Epidermal melanocyte (primary cell): ENCODE measurements around the gene TRABD.

Source experiments
- DNase-seq: peaks from one replicate; pipeline ENCODE4 v3.0.0; 2011; ENCODE audit warnings: low spot score; ENCODE audit not compliant: insufficient read length

Gene TRABD

DNA sequence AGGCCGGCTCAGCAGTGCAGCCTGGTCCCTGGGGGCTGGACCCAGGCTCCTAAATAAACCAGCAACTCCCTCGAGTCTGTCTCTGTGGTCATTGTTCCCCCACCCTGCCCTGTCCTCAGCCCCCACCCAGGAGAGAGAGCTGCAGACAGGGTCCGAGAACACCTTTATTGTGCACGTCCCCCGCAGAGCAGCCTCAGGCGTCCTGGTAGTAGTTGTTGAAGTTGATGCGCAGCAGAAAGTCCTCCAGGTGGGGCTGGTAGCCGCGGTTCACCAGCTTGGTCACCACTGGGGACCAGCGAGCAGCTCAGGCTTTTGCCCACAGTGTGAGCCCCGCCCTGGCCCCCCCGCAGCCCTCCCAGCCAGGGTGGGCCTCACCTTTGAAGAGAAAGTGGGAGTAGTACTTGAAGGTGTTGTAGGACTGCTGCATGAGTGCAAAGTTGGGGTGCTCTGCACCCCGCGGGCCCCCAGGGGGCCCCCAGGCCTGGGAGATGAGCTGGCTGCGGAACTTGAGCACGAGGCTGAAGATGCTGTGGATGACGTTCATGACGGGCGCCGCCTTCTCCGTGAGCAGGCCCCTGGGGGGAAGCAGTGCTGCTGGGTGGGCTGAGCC, 31.9 kb downstream of the TRABD start:
- no peak for DNase-seq

DNA sequence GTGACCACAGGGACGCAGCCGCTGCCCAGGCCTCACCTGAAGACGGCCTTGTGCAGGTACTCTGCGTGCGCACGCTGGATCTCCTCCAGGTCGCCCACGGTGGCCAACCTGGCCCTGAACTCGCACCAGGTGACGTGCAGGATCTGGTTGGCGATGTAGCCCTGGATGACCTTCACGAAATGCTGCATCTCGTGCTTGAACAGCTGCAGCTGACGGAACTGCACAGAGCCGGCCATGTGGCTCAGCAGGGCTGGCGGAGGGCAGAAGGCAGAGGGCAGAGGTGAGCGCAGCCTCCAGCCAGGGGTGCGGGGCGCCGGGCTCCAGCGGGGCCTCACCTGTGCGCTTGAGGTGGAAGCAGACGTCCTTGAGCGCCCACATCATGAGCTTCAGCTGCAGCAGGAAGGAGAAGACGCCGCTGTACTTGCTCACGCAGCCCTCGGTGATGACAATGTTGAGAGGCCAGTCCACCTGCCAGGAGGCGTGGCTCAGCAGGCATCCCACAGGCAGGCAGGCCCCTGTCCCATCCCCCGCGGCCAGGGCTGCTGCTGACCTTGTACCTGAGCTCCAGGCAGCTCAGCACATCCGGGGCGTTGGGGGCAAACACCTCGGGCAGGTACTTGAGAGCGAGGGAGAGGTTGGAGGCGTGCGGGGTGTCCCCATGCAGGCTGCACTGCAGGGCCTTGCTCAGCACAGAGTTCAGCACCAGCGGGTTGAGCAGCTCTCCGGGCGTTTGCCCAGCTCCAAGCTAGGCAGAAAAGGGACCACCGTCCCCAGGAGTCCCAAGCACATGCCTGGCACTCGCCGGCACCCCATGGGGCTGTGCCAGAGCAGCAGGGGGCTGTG, 32.7 kb downstream of the TRABD start:
- DNase-seq, result no peak

DNA sequence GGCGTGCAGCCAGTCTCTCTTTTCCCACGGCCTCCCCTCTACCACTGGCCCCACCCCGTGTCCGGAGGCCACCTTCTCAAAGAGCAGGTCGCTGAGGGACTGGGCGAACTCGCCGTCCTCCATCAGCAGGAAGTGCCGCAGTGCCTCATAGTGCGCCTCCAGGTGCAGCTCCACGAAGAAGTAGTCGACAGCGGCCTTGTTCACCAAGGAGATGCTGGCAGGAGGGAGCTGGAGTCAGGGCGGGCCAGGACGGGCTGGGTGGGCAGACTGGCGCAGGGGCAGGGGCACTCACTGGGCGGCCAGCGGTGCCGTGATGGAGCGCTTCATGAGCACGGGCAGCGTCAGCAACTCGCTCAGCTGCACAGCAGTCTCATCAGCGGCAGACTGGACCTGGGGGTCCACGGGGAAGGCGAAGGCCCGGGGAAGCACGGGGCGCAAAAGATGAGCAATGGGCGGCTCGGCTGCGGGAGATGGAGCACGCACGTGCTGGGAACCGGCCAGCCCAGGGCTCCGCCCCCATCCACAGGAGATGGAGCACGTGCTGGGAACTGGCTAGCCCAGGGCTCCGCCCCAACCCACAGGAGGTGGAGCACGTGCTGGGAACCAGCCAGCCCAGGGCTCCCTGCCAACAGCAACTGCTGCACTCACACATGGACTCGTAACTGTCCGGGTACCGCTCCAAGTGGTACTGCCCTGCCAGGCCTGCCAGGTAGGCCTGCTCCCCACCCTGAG, 33.4 kb downstream of the TRABD start:
- peak; percentile 74 for DNase-seq

DNA sequence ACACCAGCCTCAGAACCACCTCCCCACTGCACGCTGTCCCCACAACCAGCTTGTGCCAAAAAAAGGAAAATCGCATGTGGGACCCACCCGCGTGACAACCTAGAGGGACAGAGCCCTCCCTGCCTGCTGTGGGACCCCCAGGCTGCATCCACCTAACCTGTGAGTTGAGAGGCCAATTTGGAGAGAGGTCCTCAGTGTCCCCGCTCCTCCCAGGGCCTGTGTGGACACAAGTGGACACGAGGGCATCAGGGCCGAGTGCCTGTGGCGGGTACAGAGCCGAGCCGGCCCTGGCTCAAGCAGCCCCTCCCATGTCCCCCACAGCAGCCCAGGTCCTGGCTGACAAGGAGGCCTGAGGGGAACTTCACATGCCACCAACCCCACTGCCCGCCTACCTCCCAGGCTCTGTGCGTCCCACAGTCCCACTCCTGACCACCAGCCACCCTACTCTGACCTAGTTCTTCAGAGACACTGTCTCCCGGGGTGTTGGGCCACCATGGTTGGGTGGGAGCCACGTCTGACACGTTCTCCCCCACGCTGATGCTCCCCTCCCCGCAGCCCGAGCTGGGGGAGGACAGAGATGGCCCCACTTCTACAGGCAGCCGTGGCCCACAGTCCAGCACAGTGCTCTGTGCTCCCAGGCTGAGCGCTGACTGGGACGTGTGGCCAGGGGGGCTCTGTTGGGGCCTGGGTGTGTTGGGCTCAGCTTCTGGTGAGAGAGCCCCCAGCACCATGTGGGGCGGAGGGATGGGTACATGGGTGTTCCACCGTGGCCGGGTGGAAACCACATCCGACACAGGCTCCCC, 34.3 kb downstream of the TRABD start:
- no peak for DNase-seq

DNA sequence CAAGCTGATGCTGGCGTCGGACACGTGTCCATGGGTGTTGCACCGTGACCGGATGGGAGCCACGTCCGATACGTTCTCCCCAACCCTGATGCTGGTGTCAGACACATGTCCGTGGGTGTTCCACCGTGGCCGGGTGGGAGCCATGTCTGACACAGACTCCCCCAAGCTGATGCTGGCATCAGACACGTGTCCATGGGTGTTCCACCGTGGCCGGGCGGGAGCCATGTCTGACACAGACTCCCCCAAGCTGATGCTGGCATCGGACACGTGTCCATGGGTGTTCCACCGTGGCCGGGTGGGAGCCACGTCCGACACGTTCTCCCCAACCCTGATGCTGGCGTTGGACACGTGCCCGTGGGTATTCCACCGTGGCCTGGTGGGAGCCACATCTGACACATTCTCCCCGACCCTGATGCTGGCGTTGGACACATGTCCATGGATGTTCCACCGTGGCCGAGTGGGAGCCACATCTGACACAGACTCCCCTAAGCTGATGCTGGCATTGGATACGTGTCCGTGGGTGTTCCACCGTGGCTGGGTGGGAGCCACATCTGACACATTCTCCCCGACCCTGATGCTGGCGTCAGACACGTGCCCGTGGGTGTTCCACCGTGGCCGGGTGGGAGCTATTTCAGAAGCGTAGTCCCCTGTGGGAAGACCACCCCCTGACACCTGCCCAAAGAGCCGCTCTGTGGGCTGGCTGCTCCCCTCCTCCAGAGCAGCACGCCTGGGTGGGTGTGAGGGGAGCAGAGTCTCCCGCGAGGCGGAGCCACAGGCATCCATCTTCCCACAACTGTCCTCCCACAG, 35.1 kb downstream of the TRABD start:
- no peak for DNase-seq

DNA sequence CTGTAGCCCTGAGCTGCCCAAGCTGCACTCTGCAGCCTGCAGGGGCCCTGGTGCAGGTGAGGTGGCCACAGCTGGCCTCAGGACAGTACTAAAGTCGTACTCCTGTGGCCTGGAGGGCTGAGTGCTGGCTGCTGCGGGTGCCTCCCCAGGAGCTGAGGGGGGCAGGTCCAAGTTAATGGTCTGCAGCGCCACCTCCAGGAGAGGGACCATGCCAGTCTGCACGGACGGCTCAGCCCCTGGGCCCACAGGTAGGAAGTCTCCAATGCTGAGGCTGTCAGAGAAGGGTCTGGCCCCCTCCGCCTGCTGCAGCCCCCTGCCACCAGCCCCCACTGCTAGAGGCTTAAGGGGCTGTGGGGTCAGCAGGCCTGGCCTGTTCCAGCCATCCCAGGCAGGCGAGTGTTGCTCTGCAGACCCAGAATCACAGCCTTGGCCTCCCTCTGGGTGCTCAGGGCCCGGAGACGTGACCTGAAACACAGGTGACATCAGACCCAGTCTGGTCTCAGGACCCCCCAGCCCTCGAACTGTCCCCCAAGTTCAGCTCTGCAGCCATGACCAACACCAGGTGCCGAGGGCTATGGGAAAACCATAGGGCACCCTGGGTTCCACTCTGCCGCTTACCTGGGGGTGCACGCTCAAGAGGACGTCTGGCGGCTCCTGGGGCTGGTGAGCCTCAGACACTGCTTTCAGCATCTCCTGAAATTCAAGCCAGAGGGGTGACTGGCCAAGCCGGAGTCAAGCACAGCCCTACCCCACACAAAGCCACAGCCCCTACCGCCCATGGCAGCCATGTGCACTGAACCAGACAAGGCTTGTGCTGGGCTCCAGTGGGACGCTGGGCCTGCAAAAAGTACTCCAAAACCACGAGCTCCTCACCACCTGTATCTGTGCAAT, 35.9 kb downstream of the TRABD start:
- DNase-seq, result no peak

DNA sequence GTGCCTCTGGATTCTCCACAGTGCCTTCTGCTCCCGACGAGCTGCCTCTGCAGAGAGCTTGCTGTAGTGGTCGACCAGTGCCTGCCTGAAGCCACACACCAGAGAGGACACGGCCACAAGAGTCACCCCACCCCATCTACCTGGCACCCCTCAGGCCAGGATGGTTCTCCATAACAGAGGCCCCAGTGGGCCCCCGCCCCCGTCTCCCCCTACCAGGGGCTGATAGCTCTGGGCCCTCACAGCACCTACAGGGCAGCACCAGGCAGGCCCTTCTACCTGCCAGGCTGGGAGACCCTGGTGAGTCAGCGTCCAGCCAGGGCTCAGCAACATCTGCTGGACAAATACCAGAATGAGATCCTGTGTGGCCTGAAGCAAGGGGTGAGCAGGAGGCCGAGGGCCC, 36.8 kb downstream of the TRABD start:
- DNase-seq, result no peak

DNA sequence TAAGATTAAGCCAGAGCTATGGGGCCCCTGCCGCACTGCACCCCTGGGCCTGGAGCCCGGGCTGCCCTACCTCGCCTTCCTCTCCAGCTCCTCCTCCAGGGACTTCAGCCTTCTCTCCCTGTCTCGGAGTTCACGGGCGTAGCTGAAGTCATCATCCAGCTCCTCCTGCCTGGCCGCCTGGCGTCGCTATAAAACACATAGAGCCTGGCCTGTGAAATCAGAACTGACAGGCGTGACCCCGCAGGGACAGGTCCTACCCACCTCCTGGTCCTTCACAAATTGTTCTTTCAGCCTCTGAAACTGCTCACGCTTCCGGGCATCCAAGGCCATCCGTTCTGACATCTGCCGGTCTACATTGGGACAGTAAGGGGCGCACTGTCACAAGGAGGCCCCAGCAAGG, 38.4 kb downstream of the TRABD start:
- DNase-seq, result no peak

DNA sequence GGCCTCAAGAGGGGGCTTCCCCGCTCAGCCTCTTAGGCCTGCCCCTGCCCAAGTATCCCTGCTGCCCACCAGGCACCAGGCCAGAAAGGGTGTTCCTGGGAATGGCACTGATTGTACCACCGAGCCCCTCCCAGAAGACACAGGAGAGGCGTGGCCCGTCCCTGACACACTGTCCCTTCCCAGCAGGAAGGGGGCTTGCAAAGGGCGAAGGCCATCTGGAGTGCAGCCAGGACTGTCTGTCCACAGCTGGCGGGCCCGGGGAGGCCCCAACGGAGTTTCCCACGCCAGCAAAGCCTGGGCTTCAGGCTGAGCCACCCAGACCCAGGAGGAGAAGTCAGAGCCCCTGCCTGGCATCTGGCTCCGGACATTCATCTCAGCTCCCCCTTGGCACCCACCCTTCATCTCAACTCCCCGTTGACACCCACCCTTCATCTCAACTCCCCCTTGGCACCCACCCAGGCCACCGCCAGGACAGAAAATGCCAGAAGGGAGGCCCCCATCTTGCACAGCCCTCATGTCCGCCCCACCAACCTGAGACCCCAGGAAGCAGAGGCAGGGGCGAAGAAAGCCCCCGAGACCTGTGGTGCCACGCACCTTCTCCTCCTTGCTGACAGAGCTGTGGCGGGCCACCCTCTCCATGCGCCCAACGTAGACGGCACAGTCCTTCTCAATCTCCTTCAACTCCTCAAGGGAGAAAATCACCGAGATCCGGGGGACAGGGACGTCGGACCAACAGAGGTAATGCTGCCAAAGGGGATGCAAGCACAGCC, 39.7 kb downstream of the TRABD start:
- DNase-seq, result no peak

DNA sequence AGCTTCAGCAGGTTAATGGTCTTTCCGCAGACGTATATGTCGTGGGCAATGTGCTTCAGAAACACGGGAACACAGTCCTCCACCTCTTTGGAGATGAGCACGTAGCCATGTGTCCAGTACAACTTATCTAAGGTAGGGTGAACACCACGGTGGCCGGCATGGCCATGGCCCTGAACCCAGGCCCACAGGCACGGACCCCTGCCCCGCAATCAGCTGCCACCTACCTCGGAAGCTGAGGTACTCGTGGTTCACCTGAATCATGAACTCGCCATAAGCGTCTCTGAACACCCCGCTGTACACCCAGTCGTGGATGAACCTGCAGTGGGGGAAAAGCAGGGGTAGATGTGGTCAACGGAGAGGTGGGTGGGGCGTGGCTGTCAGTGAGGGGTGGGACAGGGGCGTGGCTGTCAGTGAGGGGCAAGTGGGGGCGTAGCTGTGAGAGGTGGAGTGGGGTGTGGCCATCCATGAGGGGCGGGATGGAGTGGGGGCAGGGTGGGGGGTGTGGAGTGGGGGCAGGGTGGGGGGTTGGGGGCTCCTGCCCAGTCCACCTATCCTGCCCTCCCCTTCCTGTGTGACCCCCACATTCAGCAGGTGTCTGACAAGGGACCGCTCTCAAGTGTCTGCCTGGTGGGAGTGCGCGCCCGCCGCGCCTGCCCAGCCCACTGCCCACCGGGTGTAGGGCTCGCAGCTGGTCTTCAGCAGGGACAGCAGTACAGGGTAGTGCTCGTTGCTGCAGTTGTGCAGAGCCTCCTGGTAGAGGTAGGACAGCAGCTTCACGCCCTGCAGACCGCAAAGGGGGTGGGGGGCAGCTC, 40.6 kb downstream of the TRABD start:
- no peak for DNase-seq

DNA sequence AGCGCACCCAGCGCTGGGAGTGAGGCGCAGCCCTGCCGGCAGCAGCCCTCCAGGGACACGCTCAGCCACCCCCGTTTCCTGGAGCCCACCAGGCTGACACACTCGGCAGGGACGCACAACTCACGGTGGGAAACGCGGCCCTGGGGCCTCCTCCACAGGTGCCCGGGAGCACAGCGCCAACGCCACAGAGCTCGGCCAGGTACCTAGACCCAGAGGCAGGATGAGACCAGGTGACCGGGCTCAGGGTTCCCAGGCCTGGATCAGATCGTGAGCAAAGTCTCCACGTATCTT, 41.1 kb downstream of the TRABD start:
- DNase-seq, result no peak

DNA sequence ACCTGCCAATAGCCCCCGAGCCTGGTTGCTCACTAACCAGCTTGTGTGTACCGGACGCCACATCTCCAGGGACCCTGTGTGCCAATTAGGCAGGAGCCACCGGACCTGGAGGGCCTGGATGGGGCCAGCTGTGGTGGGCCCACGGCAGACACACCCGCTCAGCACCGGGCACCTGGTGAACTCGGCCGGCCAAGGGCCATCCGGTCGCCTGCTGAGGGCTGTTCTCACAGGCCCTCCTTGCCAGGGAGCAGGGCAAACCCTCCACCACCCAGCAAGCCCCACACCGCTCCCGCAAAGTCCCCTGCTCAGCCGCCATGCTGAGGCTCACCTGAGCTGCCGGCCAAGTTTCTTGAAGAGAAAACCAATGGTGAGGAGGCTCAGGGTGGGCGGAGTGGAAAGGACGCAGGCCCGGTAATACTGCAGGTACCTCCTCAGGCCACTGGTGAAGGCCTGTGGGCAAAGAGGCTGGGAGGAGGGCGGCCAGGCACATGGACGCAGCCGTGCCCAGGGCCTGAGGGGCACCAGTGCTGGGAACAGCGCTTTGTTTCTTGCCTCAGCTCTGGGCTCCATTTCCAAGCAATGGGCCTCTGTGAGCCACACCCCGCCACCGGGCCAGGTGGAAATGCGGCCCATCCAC, 42.0 kb downstream of the TRABD start:
- no peak for DNase-seq

DNA sequence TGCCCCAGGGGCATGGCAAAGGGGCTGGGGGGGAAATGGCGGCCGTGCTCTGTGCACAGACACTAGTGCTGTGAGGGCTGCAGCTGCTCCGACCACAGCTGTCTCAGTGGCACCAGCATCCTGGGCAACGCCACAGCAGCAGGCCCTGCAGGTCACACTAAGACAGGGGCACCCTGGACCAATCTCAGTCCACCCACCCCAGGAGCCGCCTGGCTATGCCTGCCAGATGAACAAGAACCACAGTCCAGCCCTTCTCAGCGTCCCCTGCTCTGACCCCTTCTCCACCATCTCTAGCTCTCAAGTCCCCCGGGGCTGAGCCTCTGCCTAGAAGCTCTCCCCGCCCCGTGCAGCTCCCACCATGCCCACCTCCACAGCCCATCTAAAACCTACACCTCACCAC, 42.7 kb downstream of the TRABD start:
- DNase-seq, result no peak

DNA sequence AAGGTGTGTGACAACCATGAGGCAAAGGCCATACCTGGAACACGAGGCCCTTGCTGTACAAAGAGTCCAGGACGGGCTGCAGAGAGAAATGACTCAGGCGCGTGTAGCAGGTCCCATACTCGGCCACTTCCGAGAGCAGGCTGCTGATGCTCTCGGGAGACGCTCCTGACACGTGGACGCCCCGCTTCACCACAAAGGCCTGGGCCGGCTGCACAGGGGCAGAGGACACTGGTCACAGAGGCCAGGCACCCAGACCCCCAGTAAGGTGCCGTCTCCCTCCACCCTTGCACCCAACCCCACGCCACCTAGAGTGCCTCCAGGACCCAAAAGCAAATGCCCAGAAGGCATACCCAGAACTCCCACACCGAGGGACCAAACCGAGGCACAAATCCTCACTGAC, 43.7 kb downstream of the TRABD start:
- DNase-seq, result no peak

DNA sequence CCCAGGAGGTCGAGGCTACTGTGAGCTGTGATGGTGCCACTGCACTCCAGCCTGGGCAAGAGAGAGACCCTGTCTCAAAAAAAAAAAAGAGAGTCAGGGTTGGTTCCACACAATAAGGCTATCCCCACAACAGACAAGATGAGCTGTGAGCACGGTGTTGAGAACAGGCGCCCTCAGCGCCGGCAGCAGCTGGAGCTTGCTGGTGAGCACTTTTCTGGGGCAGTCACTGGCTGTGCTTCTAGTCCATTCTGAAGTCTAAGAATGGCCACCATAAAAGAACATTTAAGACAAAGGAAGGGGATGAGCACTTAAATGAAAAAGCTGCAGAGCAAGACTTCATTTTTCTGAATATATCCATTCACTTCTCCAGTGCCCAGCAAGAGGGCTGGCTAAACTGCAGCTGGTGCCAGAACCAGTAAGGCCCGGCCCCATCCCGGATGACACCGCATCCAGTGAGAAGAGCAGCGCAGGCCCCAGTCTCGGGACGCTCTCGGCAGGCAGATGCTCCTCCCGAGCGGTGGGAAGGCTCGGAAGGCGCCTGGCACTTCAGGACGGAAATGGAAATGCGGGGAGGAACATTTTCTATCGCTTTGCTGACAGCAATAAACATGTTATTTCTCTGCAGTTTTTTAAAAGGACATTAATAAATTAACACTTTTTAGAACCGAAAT, 46.9 kb downstream of the TRABD start:
- DNase-seq, result no peak

DNA sequence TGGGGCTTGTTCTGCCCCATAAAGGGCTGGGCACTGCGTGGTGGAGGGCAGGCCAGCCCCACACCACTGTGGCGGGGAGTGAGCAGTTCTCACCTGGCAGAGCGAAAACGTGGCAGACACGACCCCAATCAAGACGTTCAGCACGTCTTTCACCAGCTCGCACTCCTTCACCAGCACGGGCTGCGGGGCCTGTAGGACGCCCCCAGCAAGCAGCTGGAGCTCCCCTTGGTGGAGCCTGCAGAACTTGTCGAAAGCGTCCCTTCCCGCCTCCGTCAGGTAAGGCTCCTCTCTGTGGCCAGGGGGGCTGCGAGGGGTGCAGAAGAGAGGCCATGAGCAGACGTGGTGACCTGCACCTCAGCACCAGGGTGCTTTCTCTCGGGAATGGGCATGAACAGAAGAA, 47.5 kb downstream of the TRABD start:
- DNase-seq, result no peak

DNA sequence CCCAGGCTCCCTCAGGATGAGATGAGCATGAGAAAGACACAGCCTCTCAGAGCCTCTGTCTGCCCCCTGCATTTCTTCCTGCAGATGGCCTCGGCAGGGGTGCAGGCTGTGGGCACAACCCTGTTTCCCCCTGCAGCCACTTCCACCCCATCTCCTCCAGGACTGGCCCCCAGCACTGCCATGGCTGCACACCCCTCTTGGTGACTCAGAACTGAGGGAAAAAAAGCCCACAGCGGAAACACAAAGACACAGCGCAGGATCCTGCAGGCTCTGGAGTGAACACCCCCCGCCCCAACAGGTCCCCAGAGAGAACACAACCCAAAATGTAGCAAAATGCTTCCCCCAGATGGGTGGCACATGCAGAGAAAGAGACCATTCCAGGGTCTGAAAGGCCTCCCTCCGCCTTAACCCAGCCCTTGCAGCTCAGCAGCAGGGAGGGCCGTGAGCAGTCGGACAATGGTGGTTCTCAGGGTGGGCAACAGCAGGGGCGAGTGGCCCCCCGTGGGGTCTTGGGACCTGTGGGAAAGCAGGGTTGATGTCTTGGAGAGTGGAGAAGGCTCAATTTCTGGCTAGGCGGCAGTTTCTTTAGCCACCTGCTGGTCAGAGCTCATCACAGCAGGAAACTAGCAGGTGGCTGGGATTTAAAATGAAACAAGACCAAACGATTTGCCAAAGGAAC, 51.2 kb downstream of the TRABD start:
- no peak for DNase-seq
